Liver (tissue), 9 donors: ENCODE measurements around the gene CDK2AP2. TPM values are rescaled to one million over a fixed set of nuclear protein-coding genes. Genes with fewer than 3 reads are reported as not detected.
A peak's percentile ranks its signal among the peaks of the same experiment; 100 is the strongest.

Experiments used
- DNase-seq: peaks from one replicate; pipeline ENCODE4 v3.0.0-alpha.2; 2017; ENCODE audit warnings: low spot score
- H3K27ac ChIP-seq, 2 donors: one replicate each; pipeline ENCODE4 v1.7.0; 2013; ENCODE audit warnings: inconsistent platforms in 2 of 2, low read length in 2 of 2, control low read depth in 1 of 2, low read depth in 1 of 2, mild to moderate bottlenecking in 1 of 2
- H3K27me3 ChIP-seq, 4 donors: one replicate each; pipeline versions ENCODE4 v1.6.1 to v1.7.0; 2013; ENCODE audit warnings: low read length in 3 of 4, inconsistent platforms in 1 of 4, mild to moderate bottlenecking in 1 of 4, moderate library complexity in 1 of 4; ENCODE audit not compliant: control insufficient read depth in 4 of 4, insufficient read depth in 4 of 4
- H3K36me3 ChIP-seq, 4 donors: one replicate each; pipeline versions ENCODE4 v1.6.1 to v1.7.0; 2013; ENCODE audit warnings: low read length in 3 of 4, mild to moderate bottlenecking in 3 of 4, low read depth in 1 of 4, moderate library complexity in 1 of 4; ENCODE audit not compliant: control insufficient read depth in 4 of 4, insufficient read depth in 3 of 4
- H3K4me1 ChIP-seq, 4 donors: one replicate each; pipeline versions ENCODE4 v1.6.1 to v1.7.0; 2013; ENCODE audit warnings: low read length in 3 of 4, mild to moderate bottlenecking in 3 of 4, moderate library complexity in 1 of 4; ENCODE audit not compliant: control insufficient read depth in 4 of 4, insufficient read depth in 4 of 4
- H3K4me3 ChIP-seq, 3 donors: one replicate each; pipeline versions ENCODE4 v1.6.1 to v1.7.0; 2013; ENCODE audit warnings: low read length in 3 of 3, control low read depth in 1 of 3, low read depth in 1 of 3, mild to moderate bottlenecking in 1 of 3
- H3K9ac ChIP-seq, 2 donors: one replicate each; pipeline ENCODE4 v1.7.0; 2013; ENCODE audit warnings: low read length in 2 of 2, mild to moderate bottlenecking in 2 of 2, moderate library complexity in 2 of 2, control low read depth in 1 of 2, low read depth in 1 of 2
- H3K9me3 ChIP-seq, 4 donors: one replicate each; pipeline versions ENCODE4 v1.6.1 to v1.7.0; 2013; ENCODE audit warnings: low read length in 3 of 4; ENCODE audit not compliant: control insufficient read depth in 4 of 4
- EGR1 ChIP-seq, 2 donors: IDR thresholded peaks; 2 replicates each; pipeline ENCODE4 v1.6.1; 2016 to 2018; ENCODE audit warnings: antibody characterized with exemption in 2 of 2, low read depth in 2 of 2
- FOXA1 ChIP-seq: IDR thresholded peaks from 2 replicates; pipeline ENCODE4 v1.6.1; 2016; ENCODE audit warnings: antibody characterized with exemption
- FOXA2 ChIP-seq: IDR thresholded peaks from 2 replicates; pipeline ENCODE4 v1.6.1; 2016; ENCODE audit warnings: antibody characterized with exemption
- GABPA ChIP-seq, 2 donors: IDR thresholded peaks in 1 of 2; conservative IDR thresholded peaks in 1 of 2; 2 replicates each; pipeline ENCODE4 v1.6.1; 2016; ENCODE audit warnings: antibody characterized with exemption in 2 of 2, mild to moderate bottlenecking in 1 of 2, moderate library complexity in 1 of 2
- HNF4A ChIP-seq, 2 donors: conservative IDR thresholded peaks; 2 replicates each; pipeline ENCODE4 v1.6.1; 2016; ENCODE audit warnings: antibody characterized with exemption in 2 of 2, mild to moderate bottlenecking in 2 of 2
- HNF4G ChIP-seq: IDR thresholded peaks from 2 replicates; pipeline ENCODE4 v1.6.1; 2016; ENCODE audit warnings: antibody characterized with exemption
- JUND ChIP-seq, 2 donors: IDR thresholded peaks; 2 replicates each; pipeline ENCODE4 v1.6.1; 2016; ENCODE audit warnings: antibody characterized with exemption in 2 of 2
- MAX ChIP-seq: IDR thresholded peaks from 2 replicates; pipeline ENCODE4 v1.6.1; 2016; ENCODE audit warnings: antibody characterized with exemption
- NR2F2 ChIP-seq: IDR thresholded peaks from 2 replicates; pipeline ENCODE4 v1.6.1; 2016; ENCODE audit warnings: antibody characterized with exemption
- RAD21 ChIP-seq, 2 donors: IDR thresholded peaks; 2 replicates each; pipeline ENCODE4 v1.6.1; 2016; ENCODE audit warnings: antibody characterized with exemption in 2 of 2, mild to moderate bottlenecking in 2 of 2
- RXRA ChIP-seq, 2 donors: IDR thresholded peaks; 2 replicates each; pipeline ENCODE4 v1.6.1; 2017 to 2018; ENCODE audit warnings: antibody characterized with exemption in 2 of 2, mild to moderate bottlenecking in 1 of 2
- SP1 ChIP-seq: IDR thresholded peaks from 2 replicates; pipeline ENCODE4 v1.6.1; 2018; ENCODE audit warnings: antibody characterized with exemption, mild to moderate bottlenecking
- TAF1 ChIP-seq: conservative IDR thresholded peaks from 2 replicates; pipeline ENCODE4 v1.6.1; 2016; ENCODE audit warnings: antibody characterized with exemption, mild to moderate bottlenecking
- YY1 ChIP-seq: IDR thresholded peaks from 2 replicates; pipeline ENCODE4 v1.6.1; 2016; ENCODE audit warnings: antibody characterized with exemption, mild to moderate bottlenecking
- ZBTB33 ChIP-seq: IDR thresholded peaks from 2 replicates; pipeline ENCODE4 v1.6.1; 2016; ENCODE audit warnings: antibody characterized with exemption
- WGBS: extraction: QIAGEN DNeasy Blood & Tissue Kit; methylation state at CpG from one replicate; pipeline ENCODE4 v1.1.7; 2013; 5-methylcytosine and 5-hydroxymethylcytosine counted together
- polyA plus RNA-seq, 2 donors: library from polyadenylated mRNA; stranded (reverse) in 1 of 2; unstranded in 1 of 2; fragments of 200-250 nt in 1 of 2; fragments of >200 nt in 1 of 2; fragmentation: Nextera tagmentation in 1 of 2; extraction: Ambion mirVana in 1 of 2; gene quantifications; one replicate each; pipeline versions ENCODE4 v1.2.1 to v1.2.3, GENCODE V29; 2013 to 2015
- total RNA-seq, 2 donors: library from RNA; depleted of rRNA; stranded (reverse); fragments of >200 nt; gene quantifications; one replicate each; pipeline ENCODE4 v1.2.3, GENCODE V29; 2014
- TF ChIP-seq, protein P1 (sequence below): IDR thresholded peaks from 2 replicates; pipeline ENCODE4 v1.6.1; 2016; ENCODE audit warnings: antibody characterized with exemption, mild to moderate bottlenecking
- TF ChIP-seq, protein P2 (sequence below): IDR thresholded peaks from 2 replicates; pipeline ENCODE4 v1.6.1; 2016; ENCODE audit warnings: antibody characterized with exemption
- TF ChIP-seq, protein P3 (sequence below): fragments of 150-350 bp; IDR thresholded peaks from 2 replicates; pipeline ENCODE4 v1.5.1; 2017; ENCODE audit warnings: improper control_type of control experiment, low read depth, low read length; ENCODE audit not compliant: missing input control
- donor health status: healthy.
- donor health status: healthy.
- donor health status: healthy.
- donor health status: healthy.
- donor health status: healthy.

The CDK2AP2 gene
- total and polyA plus RNA-seq, 4 donors: 14.1 to 126 (median 56.6) TPM

- Histone ChIP-seq H3K27me3 (no peaks in the 10 kb centered on the region), H3K4me1 (peaks cover 8 to 9% (median 9%) of the 10 kb centered on the region in 4 donors), H3K27ac (peak overlapping the region; percentile 10 to 47), H3K9ac (no peak overlapping the region), H3K36me3 (no peaks in the 10 kb centered on the region), H3K9me3 (no peaks in the 10 kb centered on the region), H3K4me3 (no peak overlapping the region)
- TF ChIP-seq, protein P1, sequence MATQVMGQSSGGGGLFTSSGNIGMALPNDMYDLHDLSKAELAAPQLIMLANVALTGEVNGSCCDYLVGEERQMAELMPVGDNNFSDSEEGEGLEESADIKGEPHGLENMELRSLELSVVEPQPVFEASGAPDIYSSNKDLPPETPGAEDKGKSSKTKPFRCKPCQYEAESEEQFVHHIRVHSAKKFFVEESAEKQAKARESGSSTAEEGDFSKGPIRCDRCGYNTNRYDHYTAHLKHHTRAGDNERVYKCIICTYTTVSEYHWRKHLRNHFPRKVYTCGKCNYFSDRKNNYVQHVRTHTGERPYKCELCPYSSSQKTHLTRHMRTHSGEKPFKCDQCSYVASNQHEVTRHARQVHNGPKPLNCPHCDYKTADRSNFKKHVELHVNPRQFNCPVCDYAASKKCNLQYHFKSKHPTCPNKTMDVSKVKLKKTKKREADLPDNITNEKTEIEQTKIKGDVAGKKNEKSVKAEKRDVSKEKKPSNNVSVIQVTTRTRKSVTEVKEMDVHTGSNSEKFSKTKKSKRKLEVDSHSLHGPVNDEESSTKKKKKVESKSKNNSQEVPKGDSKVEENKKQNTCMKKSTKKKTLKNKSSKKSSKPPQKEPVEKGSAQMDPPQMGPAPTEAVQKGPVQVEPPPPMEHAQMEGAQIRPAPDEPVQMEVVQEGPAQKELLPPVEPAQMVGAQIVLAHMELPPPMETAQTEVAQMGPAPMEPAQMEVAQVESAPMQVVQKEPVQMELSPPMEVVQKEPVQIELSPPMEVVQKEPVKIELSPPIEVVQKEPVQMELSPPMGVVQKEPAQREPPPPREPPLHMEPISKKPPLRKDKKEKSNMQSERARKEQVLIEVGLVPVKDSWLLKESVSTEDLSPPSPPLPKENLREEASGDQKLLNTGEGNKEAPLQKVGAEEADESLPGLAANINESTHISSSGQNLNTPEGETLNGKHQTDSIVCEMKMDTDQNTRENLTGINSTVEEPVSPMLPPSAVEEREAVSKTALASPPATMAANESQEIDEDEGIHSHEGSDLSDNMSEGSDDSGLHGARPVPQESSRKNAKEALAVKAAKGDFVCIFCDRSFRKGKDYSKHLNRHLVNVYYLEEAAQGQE: peak; percentile 74
- peak; percentile 62 to 64 for TF ChIP-seq HNF4A (conservative IDR thresholded peaks at IDR 0.05)
- peak; percentile 12 for TF ChIP-seq FOXA1
- peak; percentile 21 for TF ChIP-seq NR2F2
- TF ChIP-seq GABPA (IDR thresholded peaks at IDR 0.05 in 1 of 2, conservative IDR thresholded peaks at IDR 0.05 in 1 of 2): peak in 1 of 2 donors; percentile 37
- TF ChIP-seq TAF1: peak; percentile 41
- TF ChIP-seq SP1: peak; percentile 95
- TF ChIP-seq, protein P2, sequence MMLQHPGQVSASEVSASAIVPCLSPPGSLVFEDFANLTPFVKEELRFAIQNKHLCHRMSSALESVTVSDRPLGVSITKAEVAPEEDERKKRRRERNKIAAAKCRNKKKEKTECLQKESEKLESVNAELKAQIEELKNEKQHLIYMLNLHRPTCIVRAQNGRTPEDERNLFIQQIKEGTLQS: no peak
- no peak for TF ChIP-seq MAX
- TF ChIP-seq HNF4G: no peak
- TF ChIP-seq RXRA (IDR thresholded peaks at IDR 0.05): peak; percentile 77 to 84
- TF ChIP-seq RAD21 (IDR thresholded peaks at IDR 0.05): peak; percentile 66 to 68
- peak in 1 of 2 donors; percentile 35 for TF ChIP-seq JUND (IDR thresholded peaks at IDR 0.05)
- TF ChIP-seq EGR1 (IDR thresholded peaks at IDR 0.05; ENCODE audit: low read depth in 2 of 2): no peak
- TF ChIP-seq, protein P3, sequence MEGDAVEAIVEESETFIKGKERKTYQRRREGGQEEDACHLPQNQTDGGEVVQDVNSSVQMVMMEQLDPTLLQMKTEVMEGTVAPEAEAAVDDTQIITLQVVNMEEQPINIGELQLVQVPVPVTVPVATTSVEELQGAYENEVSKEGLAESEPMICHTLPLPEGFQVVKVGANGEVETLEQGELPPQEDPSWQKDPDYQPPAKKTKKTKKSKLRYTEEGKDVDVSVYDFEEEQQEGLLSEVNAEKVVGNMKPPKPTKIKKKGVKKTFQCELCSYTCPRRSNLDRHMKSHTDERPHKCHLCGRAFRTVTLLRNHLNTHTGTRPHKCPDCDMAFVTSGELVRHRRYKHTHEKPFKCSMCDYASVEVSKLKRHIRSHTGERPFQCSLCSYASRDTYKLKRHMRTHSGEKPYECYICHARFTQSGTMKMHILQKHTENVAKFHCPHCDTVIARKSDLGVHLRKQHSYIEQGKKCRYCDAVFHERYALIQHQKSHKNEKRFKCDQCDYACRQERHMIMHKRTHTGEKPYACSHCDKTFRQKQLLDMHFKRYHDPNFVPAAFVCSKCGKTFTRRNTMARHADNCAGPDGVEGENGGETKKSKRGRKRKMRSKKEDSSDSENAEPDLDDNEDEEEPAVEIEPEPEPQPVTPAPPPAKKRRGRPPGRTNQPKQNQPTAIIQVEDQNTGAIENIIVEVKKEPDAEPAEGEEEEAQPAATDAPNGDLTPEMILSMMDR: peak; percentile 56
- peak; percentile 31 for TF ChIP-seq FOXA2
- TF ChIP-seq ZBTB33: no peak
- TF ChIP-seq YY1: peak; percentile 79
- WGBS: 23% methylated on average over 8 of the region's 8 CpGs
- peak; percentile 55 for DNase-seq
Observed at GRCh38 chr11:67545280-67545679, 37.3 kb upstream of the CDK2AP2 start.
